ENCODE measurements around the gene OR2G2.
A peak's percentile ranks its signal among the peaks of the same experiment; 100 is the strongest.

OR2G2 gene

GRCh38 chr1:247588060-247588459, at the start of gene OR2G2:
Gene OR2G2 (plus strand): TSS chr1:247588360. CDS start chr1:247588360, 0 bp downstream.
- no peak within 1 kb of the TSS for H3K4me3 ChIP-seq (ENCODE audit: low read depth, low read length)
- no peaks in the 10 kb centered on the region for H3K4me1 ChIP-seq (ENCODE audit: control insufficient read depth, insufficient read depth, low read length)
- no peak within 1 kb of the TSS for H3K9ac ChIP-seq (ENCODE audit: low read length)
- H3K9me3 ChIP-seq (ENCODE audit: control insufficient read depth, insufficient read depth, low read depth, low read length) = no peaks in the 10 kb centered on the region
- H3K36me3 ChIP-seq (ENCODE audit: control insufficient read depth, insufficient read depth, low read length) = no peaks in the 10 kb centered on the region
- H3K27me3 ChIP-seq (ENCODE audit: control insufficient read depth, insufficient read depth, low read length) = no peaks in the 10 kb centered on the region
- H3K27ac ChIP-seq (ENCODE audit: low read depth, low read length) = no peak within 1 kb of the TSS

GRCh38 chr1:247538561-247538960, 49.6 kb upstream of the OR2G2 start:
- no peaks in the 10 kb centered on the region for H3K4me1 ChIP-seq (ENCODE audit: control insufficient read depth, insufficient read depth, low read length)
- H3K9ac ChIP-seq (ENCODE audit: low read length) = no peak overlapping the region
- no peaks in the 10 kb centered on the region for H3K27me3 ChIP-seq (ENCODE audit: control insufficient read depth, insufficient read depth, low read length)
- no peaks in the 10 kb centered on the region for H3K9me3 ChIP-seq (ENCODE audit: control insufficient read depth, insufficient read depth, low read depth, low read length)
- no peak overlapping the region for H3K4me3 ChIP-seq (ENCODE audit: low read depth, low read length)
- no peaks in the 10 kb centered on the region for H3K36me3 ChIP-seq (ENCODE audit: control insufficient read depth, insufficient read depth, low read length)
- H3K27ac ChIP-seq (ENCODE audit: low read depth, low read length) = no peak overlapping the region

GRCh38 chr1:247539215-247539614, 48.9 kb upstream of the OR2G2 start:
- Histone ChIP-seq H3K4me3 (ENCODE audit: low read depth, low read length) (no peak overlapping the region), H3K9ac (ENCODE audit: low read length) (no peak overlapping the region), H3K27me3 (ENCODE audit: control insufficient read depth, insufficient read depth, low read length) (no peaks in the 10 kb centered on the region)

GRCh38 chr1:247540581-247540980, 47.6 kb upstream of the OR2G2 start:
- no peaks in the 10 kb centered on the region for H3K4me1 ChIP-seq (ENCODE audit: control insufficient read depth, insufficient read depth, low read length)
- no peaks in the 10 kb centered on the region for H3K27me3 ChIP-seq (ENCODE audit: control insufficient read depth, insufficient read depth, low read length)
- H3K36me3 ChIP-seq (ENCODE audit: control insufficient read depth, insufficient read depth, low read length) = no peaks in the 10 kb centered on the region
- no peak overlapping the region for H3K9ac ChIP-seq (ENCODE audit: low read length)
- no peaks in the 10 kb centered on the region for H3K9me3 ChIP-seq (ENCODE audit: control insufficient read depth, insufficient read depth, low read depth, low read length)
- no peak overlapping the region for H3K4me3 ChIP-seq (ENCODE audit: low read depth, low read length)
- no peak overlapping the region for H3K27ac ChIP-seq (ENCODE audit: low read depth, low read length)

More at GRCh38 chr1:247539215-247539614, 48.9 kb upstream of the OR2G2 start:
- no peaks in the 10 kb centered on the region for H3K36me3 ChIP-seq (ENCODE audit: control insufficient read depth, insufficient read depth, low read length)
- no peak overlapping the region for H3K27ac ChIP-seq (ENCODE audit: low read depth, low read length)
- H3K4me1 ChIP-seq (ENCODE audit: control insufficient read depth, insufficient read depth, low read length) = no peaks in the 10 kb centered on the region
- no peaks in the 10 kb centered on the region for H3K9me3 ChIP-seq (ENCODE audit: control insufficient read depth, insufficient read depth, low read depth, low read length)

- no peaks in the 10 kb centered on the region for H3K36me3 ChIP-seq (ENCODE audit: control insufficient read depth, insufficient read depth, low read length)
- no peak overlapping the region for H3K4me3 ChIP-seq (ENCODE audit: low read depth, low read length)
- no peaks in the 10 kb centered on the region for H3K27me3 ChIP-seq (ENCODE audit: control insufficient read depth, insufficient read depth, low read length)
- H3K9me3 ChIP-seq (ENCODE audit: control insufficient read depth, insufficient read depth, low read depth, low read length) = no peaks in the 10 kb centered on the region
- H3K27ac ChIP-seq (ENCODE audit: low read depth, low read length) = no peak overlapping the region
- no peak overlapping the region for H3K9ac ChIP-seq (ENCODE audit: low read length)
- H3K4me1 ChIP-seq (ENCODE audit: control insufficient read depth, insufficient read depth, low read length) = no peaks in the 10 kb centered on the region
These were observed 45.3 kb upstream of the OR2G2 start for GRCh38 chr1:247542811-247543210.

GRCh38 chr1:247548092-247548491, 40.1 kb upstream of the OR2G2 start:
- H3K27me3 ChIP-seq (ENCODE audit: control insufficient read depth, insufficient read depth, low read length) = no peaks in the 10 kb centered on the region
- H3K4me3 ChIP-seq (ENCODE audit: low read depth, low read length) = no peak overlapping the region
- H3K9me3 ChIP-seq (ENCODE audit: control insufficient read depth, insufficient read depth, low read depth, low read length) = no peaks in the 10 kb centered on the region
- no peak overlapping the region for H3K9ac ChIP-seq (ENCODE audit: low read length)
- no peaks in the 10 kb centered on the region for H3K36me3 ChIP-seq (ENCODE audit: control insufficient read depth, insufficient read depth, low read length)
- H3K27ac ChIP-seq (ENCODE audit: low read depth, low read length) = no peak overlapping the region
- H3K4me1 ChIP-seq (ENCODE audit: control insufficient read depth, insufficient read depth, low read length) = peaks cover 7% of the 10 kb centered on the region

GRCh38 chr1:247548769-247549182, 39.4 kb upstream of the OR2G2 start, which contains the start of gene GCSAML:
Gene GCSAML (plus strand): TSS chr1:247549134. CDS start chr1:247549192, 58 bp downstream.
- no peaks in the 10 kb centered on the region for H3K27me3 ChIP-seq (ENCODE audit: control insufficient read depth, insufficient read depth, low read length)
- no peaks in the 10 kb centered on the region for H3K9me3 ChIP-seq (ENCODE audit: control insufficient read depth, insufficient read depth, low read depth, low read length)
- no peak within 1 kb of the TSS for H3K27ac ChIP-seq (ENCODE audit: low read depth, low read length)
- H3K9ac ChIP-seq (ENCODE audit: low read length) = no peak within 1 kb of the TSS
- H3K4me3 ChIP-seq (ENCODE audit: low read depth, low read length) = no peak within 1 kb of the TSS
- no peaks in the 10 kb centered on the region for H3K36me3 ChIP-seq (ENCODE audit: control insufficient read depth, insufficient read depth, low read length)
- H3K4me1 ChIP-seq (ENCODE audit: control insufficient read depth, insufficient read depth, low read length) = peaks cover 7% of the 10 kb centered on the region

GRCh38 chr1:247551721-247552120, 36.4 kb upstream of the OR2G2 start:
- Histone ChIP-seq H3K9ac (ENCODE audit: low read length) (no peak overlapping the region), H3K4me3 (ENCODE audit: low read depth, low read length) (no peak overlapping the region), H3K27ac (ENCODE audit: low read depth, low read length) (no peak overlapping the region; the same call in 1 of the 2 replicates), H3K4me1 (ENCODE audit: control insufficient read depth, insufficient read depth, low read length) (peaks cover 7% of the 10 kb centered on the region), H3K27me3 (ENCODE audit: control insufficient read depth, insufficient read depth, low read length) (no peaks in the 10 kb centered on the region), H3K9me3 (ENCODE audit: control insufficient read depth, insufficient read depth, low read depth, low read length) (no peaks in the 10 kb centered on the region), H3K36me3 (ENCODE audit: control insufficient read depth, insufficient read depth, low read length) (no peaks in the 10 kb centered on the region)

- Histone ChIP-seq H3K9ac (ENCODE audit: low read length) (peak overlapping the region; percentile 44), H3K4me1 (ENCODE audit: control insufficient read depth, insufficient read depth, low read length) (peaks cover 7% of the 10 kb centered on the region), H3K4me3 (ENCODE audit: low read depth, low read length) (no peak overlapping the region), H3K27me3 (ENCODE audit: control insufficient read depth, insufficient read depth, low read length) (no peaks in the 10 kb centered on the region), H3K9me3 (ENCODE audit: control insufficient read depth, insufficient read depth, low read depth, low read length) (no peaks in the 10 kb centered on the region), H3K27ac (ENCODE audit: low read depth, low read length) (no peak overlapping the region; the same call in 1 of the 2 replicates), H3K36me3 (ENCODE audit: control insufficient read depth, insufficient read depth, low read length) (no peaks in the 10 kb centered on the region)
These were observed 35.9 kb upstream of the OR2G2 start for GRCh38 chr1:247552231-247552630.

GRCh38 chr1:247557926-247558674, 30.1 kb upstream of the OR2G2 start:
- Histone ChIP-seq H3K36me3 (ENCODE audit: control insufficient read depth, insufficient read depth, low read length) (no peaks in the 10 kb centered on the region), H3K27me3 (ENCODE audit: control insufficient read depth, insufficient read depth, low read length) (no peaks in the 10 kb centered on the region), H3K9me3 (ENCODE audit: control insufficient read depth, insufficient read depth, low read depth, low read length) (no peaks in the 10 kb centered on the region), H3K27ac (ENCODE audit: low read depth, low read length) (no peak overlapping the region), H3K4me1 (ENCODE audit: control insufficient read depth, insufficient read depth, low read length) (peaks cover 9% of the 10 kb centered on the region), H3K4me3 (ENCODE audit: low read depth, low read length) (no peak overlapping the region), H3K9ac (ENCODE audit: low read length) (no peak overlapping the region)

GRCh38 chr1:247561711-247562110, 26.4 kb upstream of the OR2G2 start:
- Histone ChIP-seq H3K9ac (ENCODE audit: low read length) (no peak overlapping the region), H3K9me3 (ENCODE audit: control insufficient read depth, insufficient read depth, low read depth, low read length) (no peaks in the 10 kb centered on the region), H3K36me3 (ENCODE audit: control insufficient read depth, insufficient read depth, low read length) (no peaks in the 10 kb centered on the region), H3K27me3 (ENCODE audit: control insufficient read depth, insufficient read depth, low read length) (no peaks in the 10 kb centered on the region), H3K4me1 (ENCODE audit: control insufficient read depth, insufficient read depth, low read length) (peaks cover 9% of the 10 kb centered on the region), H3K4me3 (ENCODE audit: low read depth, low read length) (no peak overlapping the region), H3K27ac (ENCODE audit: low read depth, low read length) (no peak overlapping the region)
